ENCODE measurements around the gene UGT1A3.

The UGT1A3 gene

GRCh38 chr2:233813236-233814055 is 84.6 kb downstream of the UGT1A3 start:
- no peak for DNase-seq (ENCODE audit: insufficient read length, low spot score)
- FAIRE-seq: no peak

GRCh38 chr2:233814056-233814835 is 85.4 kb downstream of the UGT1A3 start:
- DNase-seq (ENCODE audit: insufficient read length, low spot score) (no peak), FAIRE-seq (no peak)

GRCh38 chr2:233815861-233816260 is 87.0 kb downstream of the UGT1A3 start:
- FAIRE-seq (no peak), DNase-seq (ENCODE audit: insufficient read length, low spot score) (no peak)

GRCh38 chr2:233816334-233816733 is 87.5 kb downstream of the UGT1A3 start:
- DNase-seq (ENCODE audit: insufficient read length, low spot score): no peak
- no peak for FAIRE-seq

GRCh38 chr2:233816771-233817170 is 87.9 kb downstream of the UGT1A3 start:
- DNase-seq (ENCODE audit: insufficient read length, low spot score) (no peak), FAIRE-seq (no peak)

GRCh38 chr2:233817361-233817911 is 88.6 kb downstream of the UGT1A3 start:
- FAIRE-seq: no peak
- DNase-seq (ENCODE audit: insufficient read length, low spot score): no peak

GRCh38 chr2:233817995-233818638 is 89.3 kb downstream of the UGT1A3 start:
- FAIRE-seq: no peak
- no peak for DNase-seq (ENCODE audit: insufficient read length, low spot score)

GRCh38 chr2:233818639-233819621 is 90.1 kb downstream of the UGT1A3 start:
- DNase-seq (ENCODE audit: insufficient read length, low spot score): no peak
- FAIRE-seq: no peak

GRCh38 chr2:233819884-233820773 is 91.3 kb downstream of the UGT1A3 start:
- FAIRE-seq (no peak), DNase-seq (ENCODE audit: insufficient read length, low spot score) (no peak)

- no peak for FAIRE-seq
- DNase-seq (ENCODE audit: insufficient read length, low spot score): no peak
Observed at GRCh38 chr2:233820774-233821105, 91.9 kb downstream of the UGT1A3 start.

GRCh38 chr2:233821196-233821595 is 92.4 kb downstream of the UGT1A3 start:
- no peak for FAIRE-seq
- no peak for DNase-seq (ENCODE audit: insufficient read length, low spot score)

GRCh38 chr2:233821709-233822100 is 92.9 kb downstream of the UGT1A3 start:
- no peak for FAIRE-seq
- no peak for DNase-seq (ENCODE audit: insufficient read length, low spot score)

GRCh38 chr2:233822101-233822771 is 93.4 kb downstream of the UGT1A3 start:
- no peak for FAIRE-seq
- no peak for DNase-seq (ENCODE audit: insufficient read length, low spot score)

Data from GM19239 (cell line).